ENCODE measurements around the gene AQP1.

GRCh38 chr7:30893357-30893756 lies 18.3 kb upstream of the AQP1 start:
- TF ChIP-seq ZFX (IDR thresholded peaks at IDR 0.05), result no peak
- TF ChIP-seq, protein P1, sequence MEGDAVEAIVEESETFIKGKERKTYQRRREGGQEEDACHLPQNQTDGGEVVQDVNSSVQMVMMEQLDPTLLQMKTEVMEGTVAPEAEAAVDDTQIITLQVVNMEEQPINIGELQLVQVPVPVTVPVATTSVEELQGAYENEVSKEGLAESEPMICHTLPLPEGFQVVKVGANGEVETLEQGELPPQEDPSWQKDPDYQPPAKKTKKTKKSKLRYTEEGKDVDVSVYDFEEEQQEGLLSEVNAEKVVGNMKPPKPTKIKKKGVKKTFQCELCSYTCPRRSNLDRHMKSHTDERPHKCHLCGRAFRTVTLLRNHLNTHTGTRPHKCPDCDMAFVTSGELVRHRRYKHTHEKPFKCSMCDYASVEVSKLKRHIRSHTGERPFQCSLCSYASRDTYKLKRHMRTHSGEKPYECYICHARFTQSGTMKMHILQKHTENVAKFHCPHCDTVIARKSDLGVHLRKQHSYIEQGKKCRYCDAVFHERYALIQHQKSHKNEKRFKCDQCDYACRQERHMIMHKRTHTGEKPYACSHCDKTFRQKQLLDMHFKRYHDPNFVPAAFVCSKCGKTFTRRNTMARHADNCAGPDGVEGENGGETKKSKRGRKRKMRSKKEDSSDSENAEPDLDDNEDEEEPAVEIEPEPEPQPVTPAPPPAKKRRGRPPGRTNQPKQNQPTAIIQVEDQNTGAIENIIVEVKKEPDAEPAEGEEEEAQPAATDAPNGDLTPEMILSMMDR (conservative IDR thresholded peaks at IDR 0.05), result no peak

Measured in C4-2B (cell line).